SU-DHL-6 (cell line): ENCODE data around the gene WDR86.

Source experiments
- EZH2phosphoT487 ChIP-seq: fragments of 200-600 bp; sonication (generic), shearing (Covaris generic); conservative IDR thresholded peaks from 2 replicates; pipeline ENCODE4 v1.6.1; 2018; ENCODE audit warnings: mild to moderate bottlenecking, antibody characterized with exemption, low read length, moderate library complexity, mixed read lengths
- TF ChIP-seq, protein P1 (sequence below): fragments of 200-600 bp; sonication (generic); IDR thresholded peaks from one replicate; pipeline ENCODE4 v1.5.1; 2017; ENCODE audit warnings: antibody characterized with exemption, mild to moderate bottlenecking, low read length, moderate library complexity; ENCODE audit not compliant: insufficient read depth, poor library complexity, severe bottlenecking

DNA sequence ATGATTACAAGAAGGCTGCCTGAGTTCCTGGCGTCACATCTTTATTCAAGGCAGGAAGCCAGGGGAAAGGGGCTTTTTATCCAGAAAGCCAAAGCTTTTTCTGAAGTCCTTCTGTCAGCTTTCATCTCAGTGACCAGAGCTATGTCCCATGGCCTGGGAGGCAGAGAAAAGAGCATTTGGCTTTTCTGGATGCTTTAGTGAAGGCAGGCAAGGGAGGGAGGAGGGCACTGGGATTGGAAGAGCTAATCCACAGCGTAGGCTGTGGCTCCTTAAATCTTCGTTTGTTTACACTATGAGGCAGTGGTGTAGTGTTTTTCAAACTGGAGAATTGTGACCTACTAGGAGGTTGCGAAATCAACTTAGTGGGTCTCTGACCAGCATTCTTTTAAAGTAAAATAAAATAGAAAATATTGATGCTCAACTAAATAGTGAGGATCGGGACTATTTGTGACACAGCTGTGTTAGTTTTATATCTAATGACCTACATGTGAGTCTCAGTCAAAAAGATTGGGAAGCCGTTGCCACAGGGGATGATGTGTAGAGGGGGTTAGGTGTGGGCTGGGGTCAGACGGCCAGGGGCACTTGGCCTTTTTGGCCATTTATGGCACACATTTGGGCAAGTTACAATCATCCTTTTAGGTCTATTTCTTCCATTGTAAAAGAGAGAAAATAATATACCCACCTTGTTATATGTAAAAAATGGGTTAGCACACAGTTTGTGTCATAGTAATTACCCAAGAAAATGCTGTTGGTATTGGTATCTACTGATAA lies 16.0 kb upstream of the WDR86 start:
- TF ChIP-seq, protein P1, sequence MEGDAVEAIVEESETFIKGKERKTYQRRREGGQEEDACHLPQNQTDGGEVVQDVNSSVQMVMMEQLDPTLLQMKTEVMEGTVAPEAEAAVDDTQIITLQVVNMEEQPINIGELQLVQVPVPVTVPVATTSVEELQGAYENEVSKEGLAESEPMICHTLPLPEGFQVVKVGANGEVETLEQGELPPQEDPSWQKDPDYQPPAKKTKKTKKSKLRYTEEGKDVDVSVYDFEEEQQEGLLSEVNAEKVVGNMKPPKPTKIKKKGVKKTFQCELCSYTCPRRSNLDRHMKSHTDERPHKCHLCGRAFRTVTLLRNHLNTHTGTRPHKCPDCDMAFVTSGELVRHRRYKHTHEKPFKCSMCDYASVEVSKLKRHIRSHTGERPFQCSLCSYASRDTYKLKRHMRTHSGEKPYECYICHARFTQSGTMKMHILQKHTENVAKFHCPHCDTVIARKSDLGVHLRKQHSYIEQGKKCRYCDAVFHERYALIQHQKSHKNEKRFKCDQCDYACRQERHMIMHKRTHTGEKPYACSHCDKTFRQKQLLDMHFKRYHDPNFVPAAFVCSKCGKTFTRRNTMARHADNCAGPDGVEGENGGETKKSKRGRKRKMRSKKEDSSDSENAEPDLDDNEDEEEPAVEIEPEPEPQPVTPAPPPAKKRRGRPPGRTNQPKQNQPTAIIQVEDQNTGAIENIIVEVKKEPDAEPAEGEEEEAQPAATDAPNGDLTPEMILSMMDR: no peak
- no peak for TF ChIP-seq EZH2phosphoT487
